NCI-H2196 (cell line): ENCODE measurements around the gene PSMA8.
"Not testable (repeated sequence)": the region's sequence is repeated elsewhere in the genome, so short reads cannot be mapped to it uniquely, and the experiment has no call there.

Experiments used
- DNase-seq: peaks from one replicate; lab custom pipeline; 2025; ENCODE audit not compliant: unreplicated experiment; lab: John Stamatoyannopoulos, UW

The PSMA8 gene

DNA sequence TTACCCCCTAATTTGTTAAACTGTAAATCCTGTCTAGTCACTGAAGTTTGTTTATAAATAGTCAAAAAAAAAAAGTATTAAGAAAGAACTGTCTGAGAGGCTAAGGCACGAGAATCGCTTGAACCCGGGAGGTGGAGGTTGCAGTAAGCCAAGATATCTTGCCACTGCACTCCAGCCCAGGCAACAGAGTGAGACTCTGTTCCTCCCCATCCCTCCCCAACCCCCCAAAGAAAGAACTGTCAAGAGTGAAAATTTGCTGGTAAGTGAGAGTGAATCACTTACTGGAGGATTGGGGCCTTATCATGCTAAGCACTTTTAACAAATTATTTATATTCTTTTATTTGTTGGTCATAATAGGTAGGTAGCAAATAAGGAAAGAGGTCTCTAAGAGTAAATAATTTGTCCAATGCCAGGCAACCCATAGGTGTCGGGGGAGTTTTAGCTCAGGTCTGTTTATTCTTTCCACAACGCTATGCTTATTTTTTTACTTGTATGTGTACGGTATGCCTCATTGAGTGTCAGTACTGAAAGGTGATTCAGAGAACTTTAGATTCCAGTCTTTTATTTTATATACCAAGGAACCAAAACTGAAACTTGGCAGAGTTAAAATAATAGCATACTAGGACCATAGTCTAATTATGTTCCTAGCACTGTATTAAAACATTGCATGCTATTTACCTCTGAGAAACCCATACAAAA, 95.0 kb downstream of the PSMA8 start:
- no peak for DNase-seq

DNA sequence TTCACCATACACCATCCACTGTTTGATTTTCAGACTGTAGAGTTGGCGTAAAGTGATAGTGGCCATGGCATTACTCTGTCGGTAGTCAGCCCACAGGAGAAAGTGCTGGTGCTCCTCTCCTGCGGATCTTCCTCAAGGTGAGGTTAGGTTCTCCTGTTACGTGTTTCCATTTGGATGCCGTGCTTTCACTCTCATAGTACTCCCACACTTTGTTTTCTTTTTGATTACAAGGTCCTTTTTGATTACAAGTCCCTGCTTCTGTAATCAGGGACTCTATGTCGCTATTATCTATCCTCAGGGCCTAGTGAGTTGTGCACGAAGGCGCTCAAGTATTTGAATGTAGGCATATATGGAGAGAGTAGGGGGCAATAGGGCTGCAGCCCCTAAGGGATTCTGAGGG, 96.8 kb downstream of the PSMA8 start:
- no peak for DNase-seq

DNA sequence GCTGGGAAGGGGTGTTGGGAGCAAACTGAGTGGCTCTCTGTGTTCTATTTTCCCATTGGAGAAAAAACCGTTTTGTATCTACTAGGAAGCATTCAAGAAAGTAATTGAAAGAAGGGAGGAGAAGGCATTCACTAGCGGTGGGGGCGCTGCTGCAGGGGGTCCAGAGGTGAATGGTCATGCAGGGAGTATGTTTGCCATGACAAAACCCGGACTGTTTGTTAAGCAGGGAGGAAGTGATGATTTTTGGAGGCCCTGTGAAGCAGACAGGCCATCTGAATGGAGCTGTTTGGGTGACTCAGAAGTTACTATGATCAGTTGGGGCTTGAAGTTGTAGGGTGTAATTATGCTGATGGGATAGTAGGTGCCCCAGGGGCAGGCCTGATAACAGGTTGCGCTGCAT, 99.5 kb downstream of the PSMA8 start:
- no peak for DNase-seq

DNA sequence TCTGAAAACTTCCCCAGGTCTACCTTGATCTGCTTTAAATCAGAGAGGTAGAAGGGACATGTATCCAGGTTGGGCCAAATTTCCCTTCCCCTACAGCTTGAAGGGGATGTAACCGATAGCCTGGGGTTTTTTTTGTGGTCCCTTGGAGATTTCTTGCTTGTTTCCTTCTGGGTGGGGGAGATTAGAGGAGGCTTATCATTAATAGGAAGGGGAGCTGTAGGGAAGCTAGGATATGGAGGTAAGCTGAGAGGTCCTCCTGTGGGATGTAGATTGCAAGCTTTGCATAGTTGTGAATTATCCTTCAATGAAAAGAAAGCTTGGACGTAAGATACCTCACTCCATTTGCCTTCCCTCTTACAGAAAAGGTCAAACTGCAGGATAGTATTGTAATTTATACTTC, 103.7 kb downstream of the PSMA8 start:
- not testable (repeated sequence) for DNase-seq

DNA sequence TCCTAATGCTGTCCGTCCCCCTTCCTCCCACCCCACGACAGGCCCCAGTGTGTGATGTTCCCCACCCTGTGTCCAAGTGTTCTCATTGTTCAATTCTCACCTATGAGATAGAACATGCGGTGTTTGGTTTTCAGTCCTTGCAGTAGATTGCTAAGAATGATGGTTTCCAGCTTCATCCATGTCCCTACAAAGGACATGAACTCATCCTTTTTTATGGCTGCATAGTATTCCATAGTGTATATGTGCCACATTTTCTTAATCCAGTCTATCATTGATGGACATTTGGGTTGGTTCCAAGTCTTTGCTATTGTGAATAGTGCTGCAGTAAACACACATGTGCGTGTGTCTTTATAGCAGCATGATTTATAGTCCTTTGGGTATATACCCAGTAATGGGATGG, 105.0 kb downstream of the PSMA8 start:
- not testable (repeated sequence) for DNase-seq

DNA sequence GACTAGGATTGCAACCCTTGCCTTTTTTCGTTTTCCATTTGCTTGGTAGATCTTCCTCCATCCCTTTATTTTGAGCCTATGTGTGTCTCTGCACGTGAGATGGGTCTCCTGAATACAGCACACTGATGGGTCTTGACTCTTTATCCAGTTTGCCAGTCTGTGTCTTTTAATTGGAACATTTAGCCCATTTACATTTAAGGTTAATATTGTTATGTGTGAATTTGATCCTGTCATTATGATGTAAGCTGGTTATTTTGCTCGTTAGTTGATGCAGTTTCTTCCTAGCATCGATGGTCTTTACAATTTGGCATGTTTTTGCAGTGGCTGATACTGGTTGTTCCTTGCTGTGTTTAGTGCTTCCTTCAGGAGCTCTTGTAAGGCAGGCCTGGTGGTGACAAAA, 108.7 kb downstream of the PSMA8 start:
- not testable (repeated sequence) for DNase-seq
